CD14-positive monocyte (primary cell): ENCODE measurements around the gene PIP5K1B. TPM values are rescaled to one million over a fixed set of nuclear protein-coding genes. Genes with fewer than 3 reads are reported as not detected.

ENCODE experiments used
- DNase-seq, 3 donors: peaks; one replicate each; pipeline ENCODE4 v3.0.0-alpha.2; 2011 to 2022
- H2AFZ ChIP-seq: 2 replicates; pipeline ENCODE4 v1.6.0; 2012; ENCODE audit warnings: mild to moderate bottlenecking, low read depth, low read length, inconsistent platforms; ENCODE audit not compliant: insufficient read depth, poor library complexity, severe bottlenecking
- H3K27ac ChIP-seq, 2 donors: 1 replicate in 1 of 2; 2 replicates in 1 of 2; pipeline ENCODE4 v1.5.1; 2012 to 2013; ENCODE audit warnings: low read length in 2 of 2, control low read depth in 1 of 2, inconsistent platforms in 1 of 2, low read depth in 1 of 2, mild to moderate bottlenecking in 1 of 2
- H3K27me3 ChIP-seq, 2 donors: one replicate each; pipeline versions ENCODE4 v1.6.0 to v1.6.1; 2011 to 2013; ENCODE audit warnings: low read length in 2 of 2; ENCODE audit not compliant: control insufficient read depth in 2 of 2, insufficient read depth in 2 of 2
- H3K36me3 ChIP-seq, 2 donors: replicated peaks in 1 of 2; 1 replicate in 1 of 2; 2 replicates in 1 of 2; pipeline versions ENCODE4 v1.5.1 to v1.6.1; 2012 to 2013; ENCODE audit warnings: low read length in 2 of 2, control low read depth in 1 of 2, inconsistent platforms in 1 of 2, mild to moderate bottlenecking in 1 of 2; ENCODE audit not compliant: insufficient read depth in 2 of 2, control insufficient read depth in 1 of 2
- H3K4me1 ChIP-seq, 2 donors: 1 replicate in 1 of 2; 2 replicates in 1 of 2; pipeline versions ENCODE4 v1.5.1 to v1.6.1; 2012 to 2013; ENCODE audit warnings: low read length in 2 of 2, control low read depth in 1 of 2, inconsistent platforms in 1 of 2, mild to moderate bottlenecking in 1 of 2, moderate library complexity in 1 of 2; ENCODE audit not compliant: insufficient read depth in 2 of 2, control insufficient read depth in 1 of 2
- H3K4me2 ChIP-seq: replicated peaks from 2 replicates; pipeline ENCODE3; 2012; ENCODE audit warnings: low read length, moderate library complexity, mild to moderate bottlenecking; ENCODE audit not compliant: poor library complexity, severe bottlenecking; ENCODE audit errors: extremely low read depth
- H3K4me3 ChIP-seq, 3 experiments: fragments of 200-600 bp in 1 of 3; sonication (generic) in 1 of 3; replicated peaks in 1 of 3; 1 replicate in 2 of 3; 2 replicates in 1 of 3; pipeline ENCODE4 v1.5.1; 2011 to 2013; ENCODE audit warnings: low read length in 3 of 3, mild to moderate bottlenecking in 3 of 3, control low read depth in 2 of 3, low read depth in 2 of 3, inconsistent platforms in 1 of 3, moderate library complexity in 1 of 3
- H3K79me2 ChIP-seq: 2 replicates; pipeline ENCODE4 v1.6.0; 2012; ENCODE audit warnings: mild to moderate bottlenecking, control low read depth, inconsistent platforms, low read length, moderate library complexity; ENCODE audit not compliant: insufficient read depth
- H3K9ac ChIP-seq: 2 replicates; pipeline ENCODE4 v1.6.0; 2017; ENCODE audit warnings: low read length, mild to moderate bottlenecking; ENCODE audit not compliant: insufficient read depth, poor library complexity, severe bottlenecking
- H3K9me3 ChIP-seq, 2 donors: replicated peaks in 1 of 2; 1 replicate in 1 of 2; 2 replicates in 1 of 2; pipeline versions ENCODE4 v1.5.1 to v1.6.1; 2012 to 2013; ENCODE audit warnings: low read length in 2 of 2, control low read depth in 1 of 2; ENCODE audit not compliant: control insufficient read depth in 1 of 2, insufficient read depth in 1 of 2
- H4K20me1 ChIP-seq: 2 replicates; pipeline ENCODE4 v1.6.0; 2012; ENCODE audit warnings: mild to moderate bottlenecking, low read length, control low read depth, moderate library complexity; ENCODE audit not compliant: insufficient read depth
- H3K27ac Mint-ChIP-seq, 7 donors: one replicate each; pipeline ENCODE4 v1.8.0; 2020; ENCODE audit warnings: mild to moderate bottlenecking in 7 of 7, mixed read lengths in 7 of 7, moderate library complexity in 6 of 7, inconsistent platforms in 2 of 7
- H3K27me3 Mint-ChIP-seq, 3 donors: one replicate each; pipeline ENCODE4 v1.8.0; 2021 to 2022; ENCODE audit warnings: low read depth in 3 of 3, mild to moderate bottlenecking in 3 of 3, mixed read lengths in 3 of 3, moderate library complexity in 3 of 3, inconsistent platforms in 1 of 3
- H3K36me3 Mint-ChIP-seq, 2 donors: one replicate each; pipeline ENCODE4 v1.8.0; 2020; ENCODE audit warnings: mixed read lengths in 2 of 2, inconsistent platforms in 1 of 2, mild to moderate bottlenecking in 1 of 2
- H3K4me1 Mint-ChIP-seq: one replicate; pipeline ENCODE4 v1.8.0; 2020; ENCODE audit warnings: mild to moderate bottlenecking, mixed read lengths
- H3K4me3 Mint-ChIP-seq, 2 donors: one replicate each; pipeline ENCODE4 v1.8.0; 2020; ENCODE audit warnings: mild to moderate bottlenecking in 2 of 2, mixed read lengths in 2 of 2, moderate library complexity in 1 of 2
- H3K9me3 Mint-ChIP-seq, 7 donors: one replicate each; pipeline ENCODE4 v1.8.0; 2020 to 2022; ENCODE audit warnings: mixed read lengths in 7 of 7, mild to moderate bottlenecking in 6 of 7, moderate library complexity in 6 of 7, inconsistent platforms in 2 of 7
- CTCF ChIP-seq: fragments of 200-600 bp; IDR thresholded peaks from one replicate; pipeline ENCODE4 v1.8.0; 2022; ENCODE audit warnings: antibody characterized with exemption, mild to moderate bottlenecking
- WGBS: methylation state at CpG from one replicate; pipeline ENCODE4 v1.1.5; 2013; ENCODE audit warnings: missing lambda C conversion rate; ENCODE audit not compliant: insufficient coverage; 5-methylcytosine and 5-hydroxymethylcytosine counted together
- intact Hi-C, 2 donors: fragments of 100-400 bp; cut with micrococcal nuclease; formaldehyde crosslinking; loops; one replicate each; pipeline versions ENCODE4 v1.15.0 to v1.15.1; 2023
- polyA plus RNA-seq, 3 donors: library from polyadenylated mRNA; depleted of rRNA in 1 of 3; unstranded in 2 of 3; stranded (reverse) in 1 of 3; fragments of 300-500 nt in 2 of 3; fragments of >200 nt in 1 of 3; fragmentation: Illumina TruSeq in 2 of 3; gene quantifications; 1 replicate in 2 of 3; 2 replicates in 1 of 3; pipeline ENCODE4 v1.2.3, GENCODE V29; 2012 to 2021

The PIP5K1B gene
- polyA plus RNA-seq, 3 donors, result 0.18 to 4.1 (median 0.87) TPM

GRCh38 chr9:68998385-68998784 lies 293.3 kb downstream of the PIP5K1B start:
- no peak for DNase-seq
- Histone ChIP-seq H3K9ac (no peak overlapping the region), H3K9me3 (no peaks in the 10 kb centered on the region), H3K27ac (peak overlapping the region in 1 of 2 donors; percentile 25), H3K27me3 (no peaks in the 10 kb centered on the region), H3K36me3 (no peaks in the 10 kb centered on the region), H3K4me2 (no peak overlapping the region), H4K20me1 (no peaks in the 10 kb centered on the region), H2AFZ (peak overlapping the region; percentile 19), H3K79me2 (no peaks in the 10 kb centered on the region), H3K4me1 (peaks cover 35 to 37% of the 10 kb centered on the region in 2 donors), H3K4me3 (no peak overlapping the region)
- peak overlapping the region in 1 of 7 donors; percentile 6 for H3K27ac Mint-ChIP-seq
- peaks cover 3% of the 10 kb centered on the region in 2 donors for H3K36me3 Mint-ChIP-seq
- H3K4me1 Mint-ChIP-seq, result peaks cover 43% of the 10 kb centered on the region
- no peak for TF ChIP-seq CTCF
- 75% methylated on average over 2 of the region's 4 CpGs for WGBS
- no peak overlapping the region for H3K4me3 Mint-ChIP-seq
- intact Hi-C loops, result loop anchor here (2.0 to 10.0 kb wide), 4 partner anchors 94 to 414 kb away; partner anchors contain the start of gene PIP5K1B (in 1 of the 2)
- H3K9me3 Mint-ChIP-seq, result peaks cover 0 to 2% (median 0%) of the 10 kb centered on the region in 7 donors
- peaks cover 0 to 1% (median 0%) of the 10 kb centered on the region in 3 donors for H3K27me3 Mint-ChIP-seq

GRCh38 chr9:68998812-68999211 lies 293.8 kb downstream of the PIP5K1B start:
- 32% methylated on average over 4 of the region's 5 CpGs for WGBS
- no peaks in the 10 kb centered on the region for H3K27me3 ChIP-seq
- no peaks in the 10 kb centered on the region for H4K20me1 ChIP-seq
- peaks cover 0 to 2% (median 0%) of the 10 kb centered on the region in 7 donors for H3K9me3 Mint-ChIP-seq
- peak overlapping the region in 1 of 2 donors; percentile 25 for H3K27ac ChIP-seq
- H3K4me3 Mint-ChIP-seq, result no peak overlapping the region
- H2AFZ ChIP-seq, result peak overlapping the region; percentile 19
- no peak for DNase-seq
- intact Hi-C loops, result loop anchor here (2.0 to 10.0 kb wide), 4 partner anchors 94 to 414 kb away; partner anchors contain the start of gene PIP5K1B (in 1 of the 2)
- H3K27me3 Mint-ChIP-seq, result peaks cover 0 to 1% (median 0%) of the 10 kb centered on the region in 3 donors
- H3K4me1 Mint-ChIP-seq, result peaks cover 43% of the 10 kb centered on the region
- TF ChIP-seq CTCF, result no peak
- H3K4me2 ChIP-seq, result no peak overlapping the region
- peak overlapping the region in 1 of 7 donors; percentile 75 for H3K27ac Mint-ChIP-seq
- H3K79me2 ChIP-seq, result no peaks in the 10 kb centered on the region
- peaks cover 35 to 37% of the 10 kb centered on the region in 2 donors for H3K4me1 ChIP-seq
- H3K9ac ChIP-seq, result no peak overlapping the region
- H3K4me3 ChIP-seq, result no peak overlapping the region
- no peaks in the 10 kb centered on the region for H3K36me3 ChIP-seq
- no peaks in the 10 kb centered on the region for H3K9me3 ChIP-seq
- peaks cover 0 to 3% of the 10 kb centered on the region in 2 donors for H3K36me3 Mint-ChIP-seq
